Small intestine (tissue), 7 donors: ENCODE data around the gene TXNDC12. TPM values are rescaled to one million over a fixed set of nuclear protein-coding genes. Genes with fewer than 3 reads are reported as not detected.

Experiments used
- DNase-seq, 2 donors: peaks; one replicate each; pipeline versions ENCODE4 v3.0.0 to v3.0.0-alpha.2; 2013
- FAIRE-seq: peaks from 2 replicates; lab custom pipeline; 2012; peaks lifted over from hg19 to GRCh38; lab: Jason Lieb, UNC
- H3K27ac ChIP-seq, 3 donors: one replicate each; pipeline ENCODE4 v1.5.1; 2013; ENCODE audit warnings: low read length in 2 of 3, mild to moderate bottlenecking in 2 of 3, control low read depth in 1 of 3, inconsistent platforms in 1 of 3, low read depth in 1 of 3, moderate library complexity in 1 of 3
- H3K27me3 ChIP-seq, 3 donors: one replicate each; pipeline ENCODE4 v1.6.1; 2013; ENCODE audit warnings: low read length in 3 of 3, inconsistent platforms in 1 of 3; ENCODE audit not compliant: control insufficient read depth in 3 of 3, insufficient read depth in 3 of 3
- H3K36me3 ChIP-seq, 3 donors: one replicate each; pipeline ENCODE4 v1.6.1; 2013; ENCODE audit warnings: low read length in 3 of 3, inconsistent platforms in 1 of 3, low read depth in 1 of 3, mild to moderate bottlenecking in 1 of 3, moderate library complexity in 1 of 3; ENCODE audit not compliant: control insufficient read depth in 3 of 3, insufficient read depth in 2 of 3
- H3K4me1 ChIP-seq, 3 donors: one replicate each; pipeline ENCODE4 v1.6.1; 2013; ENCODE audit warnings: low read length in 2 of 3, inconsistent platforms in 1 of 3, low read depth in 1 of 3, mild to moderate bottlenecking in 1 of 3, moderate library complexity in 1 of 3; ENCODE audit not compliant: control insufficient read depth in 3 of 3, insufficient read depth in 2 of 3
- H3K4me3 ChIP-seq, 3 donors: one replicate each; pipeline ENCODE4 v1.5.1; 2013; ENCODE audit warnings: low read length in 3 of 3, control low read depth in 1 of 3, inconsistent platforms in 1 of 3, low read depth in 1 of 3, mild to moderate bottlenecking in 1 of 3, moderate library complexity in 1 of 3
- H3K9me3 ChIP-seq, 2 donors: one replicate each; pipeline ENCODE4 v1.6.1; 2013; ENCODE audit warnings: low read depth in 1 of 2, low read length in 1 of 2; ENCODE audit not compliant: control insufficient read depth in 2 of 2, insufficient read depth in 1 of 2
- WGBS, 3 donors: extraction: QIAGEN DNeasy Blood & Tissue Kit; methylation state at CpG; one replicate each; pipeline ENCODE4 v1.1.7; 2013; 5-methylcytosine and 5-hydroxymethylcytosine counted together
- polyA plus RNA-seq, 4 donors: library from polyadenylated mRNA; stranded (reverse) in 3 of 4; unstranded in 1 of 4; fragments of 200-250 nt in 3 of 4; fragments of 120-200 nt in 1 of 4; gene quantifications; one replicate each; pipeline versions ENCODE4 v1.2.1 to v1.2.3, GENCODE V29; 2013
- donor health status: healthy with polysubstance abuse.
- donor health status: control.
- donor health status: control.
- donor health status: Bipolar disorder and iron deficiency.
- donor health status: healthy.

TXNDC12 gene
- polyA plus RNA-seq, 4 donors: 8.9 to 49.2 (median 27.5) TPM

DNA sequence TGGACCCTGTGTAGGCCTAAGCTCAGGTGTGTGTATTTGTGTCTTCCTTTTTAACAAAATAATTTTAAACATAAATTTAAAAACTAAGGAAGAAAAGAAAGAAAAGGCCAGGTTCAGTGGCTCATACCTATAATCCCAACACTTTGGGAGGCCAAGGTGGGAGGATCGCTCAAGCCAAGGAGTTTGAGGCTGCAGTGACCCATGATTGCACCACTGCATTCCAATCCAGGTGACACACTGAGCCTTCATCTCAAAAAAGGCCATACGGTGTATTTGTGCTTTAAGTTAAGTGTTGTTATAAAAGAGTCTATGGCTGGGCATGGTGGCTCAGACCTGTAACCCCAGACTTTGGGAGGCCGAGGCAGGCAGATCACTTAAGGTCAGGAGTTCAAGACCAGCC lies 72.8 kb downstream of the TXNDC12 start:
- H3K27me3 ChIP-seq: no peaks in the 10 kb centered on the region
- H3K27ac ChIP-seq: no peak overlapping the region
- H3K36me3 ChIP-seq: no peaks in the 10 kb centered on the region
- no peaks in the 10 kb centered on the region for H3K4me1 ChIP-seq
- FAIRE-seq (no peak), DNase-seq (no peak)
- no peak overlapping the region for H3K4me3 ChIP-seq
- 86 to 94% (median 93%) methylated on average over 3 of the region's 3 CpGs for WGBS, 3 donors
- H3K9me3 ChIP-seq: no peaks in the 10 kb centered on the region

DNA sequence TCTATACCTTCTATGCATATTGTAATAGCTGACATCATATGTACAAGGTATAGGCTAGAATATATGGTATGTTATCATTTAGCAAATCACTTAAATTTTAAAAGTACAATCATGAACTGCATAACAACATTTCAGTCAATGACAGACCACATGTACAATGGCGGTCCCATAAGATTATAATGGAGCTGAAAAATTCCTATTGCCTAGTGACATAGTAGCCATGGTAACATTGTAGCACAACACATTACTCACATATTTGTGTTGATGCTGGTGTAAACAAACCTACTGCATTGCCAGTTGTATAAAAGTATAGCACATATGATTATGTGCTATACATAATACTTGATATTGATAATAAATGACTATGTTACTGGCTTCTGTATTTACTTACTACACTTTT lies 73.4 kb downstream of the TXNDC12 start:
- H3K4me3 ChIP-seq: no peak overlapping the region
- H3K9me3 ChIP-seq: no peaks in the 10 kb centered on the region
- FAIRE-seq (no peak), DNase-seq (no peak)
- no peaks in the 10 kb centered on the region for H3K4me1 ChIP-seq
- no peaks in the 10 kb centered on the region for H3K36me3 ChIP-seq
- no peaks in the 10 kb centered on the region for H3K27me3 ChIP-seq
- H3K27ac ChIP-seq: no peak overlapping the region
- WGBS, 3 donors: 81 to 97% (median 95%) methylated on average over 1 of the region's 1 CpG

DNA sequence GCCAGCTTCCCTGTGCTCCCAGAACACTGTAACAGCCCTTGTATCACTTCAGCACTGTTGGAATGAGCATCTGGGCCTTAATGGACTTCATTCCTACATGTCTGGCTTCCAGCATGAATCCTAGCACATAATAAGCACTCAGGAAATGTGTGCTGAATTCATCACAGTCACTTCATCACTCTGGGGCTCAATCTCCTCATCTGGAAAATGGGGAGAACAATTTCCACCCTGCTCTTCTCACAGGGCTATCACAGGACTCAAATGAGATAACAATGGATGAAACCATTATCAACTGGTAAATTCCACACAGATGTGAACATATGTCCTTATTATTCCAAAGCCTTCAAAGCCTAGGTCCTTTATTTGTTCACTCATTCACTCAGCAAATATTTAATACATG lies 76.9 kb downstream of the TXNDC12 start:
- Histone ChIP-seq H3K4me3 (no peak overlapping the region), H3K9me3 (no peaks in the 10 kb centered on the region), H3K4me1 (no peaks in the 10 kb centered on the region), H3K27me3 (no peaks in the 10 kb centered on the region), H3K27ac (no peak overlapping the region), H3K36me3 (no peaks in the 10 kb centered on the region)
- FAIRE-seq (no peak), DNase-seq (no peak)

DNA sequence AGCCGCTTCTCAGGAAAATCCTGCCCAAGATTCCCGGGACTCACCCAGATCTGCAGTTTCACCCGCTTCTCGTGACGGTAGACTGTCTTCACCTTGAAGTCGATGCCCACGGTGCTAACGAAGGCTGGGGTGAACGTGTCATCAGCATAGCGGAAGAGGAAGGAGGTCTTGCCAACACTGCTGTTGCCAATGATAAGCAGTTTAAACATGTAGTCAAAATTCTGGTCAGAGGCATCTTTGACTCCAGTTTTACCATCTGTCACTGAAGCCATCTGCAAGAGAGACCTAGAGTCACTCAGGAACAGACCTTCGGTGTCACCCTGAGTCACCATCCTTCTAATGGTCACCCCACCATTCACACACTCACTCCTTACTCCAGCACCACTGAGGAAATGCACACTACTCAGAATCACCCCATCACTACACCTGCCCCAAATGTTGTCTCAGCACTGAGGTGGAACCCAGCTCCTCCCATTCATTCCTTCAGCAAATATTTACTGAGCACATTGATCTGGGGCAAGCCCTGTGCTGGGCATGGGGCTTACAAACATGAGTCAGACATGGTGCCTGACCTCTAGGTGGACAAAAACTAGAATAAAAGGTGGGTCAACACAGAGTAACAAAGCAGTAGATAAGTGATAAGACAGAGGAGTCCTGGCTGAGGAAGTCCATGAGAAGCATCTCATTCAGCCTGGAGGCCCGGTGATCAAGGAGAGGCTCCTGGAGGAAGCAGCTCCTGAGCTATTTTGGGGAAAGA lies 78.0 kb downstream of the TXNDC12 start:
- DNase-seq (peak in 1 of 2 donors; percentile 23), FAIRE-seq (no peak)
- no peaks in the 10 kb centered on the region for H3K36me3 ChIP-seq
- H3K27me3 ChIP-seq: no peaks in the 10 kb centered on the region
- no peak overlapping the region for H3K4me3 ChIP-seq
- no peaks in the 10 kb centered on the region for H3K9me3 ChIP-seq
- H3K27ac ChIP-seq: no peak overlapping the region
- WGBS, 3 donors: 81 to 87% (median 82%) methylated on average over 12 of the region's 12 CpGs
- H3K4me1 ChIP-seq: no peaks in the 10 kb centered on the region

DNA sequence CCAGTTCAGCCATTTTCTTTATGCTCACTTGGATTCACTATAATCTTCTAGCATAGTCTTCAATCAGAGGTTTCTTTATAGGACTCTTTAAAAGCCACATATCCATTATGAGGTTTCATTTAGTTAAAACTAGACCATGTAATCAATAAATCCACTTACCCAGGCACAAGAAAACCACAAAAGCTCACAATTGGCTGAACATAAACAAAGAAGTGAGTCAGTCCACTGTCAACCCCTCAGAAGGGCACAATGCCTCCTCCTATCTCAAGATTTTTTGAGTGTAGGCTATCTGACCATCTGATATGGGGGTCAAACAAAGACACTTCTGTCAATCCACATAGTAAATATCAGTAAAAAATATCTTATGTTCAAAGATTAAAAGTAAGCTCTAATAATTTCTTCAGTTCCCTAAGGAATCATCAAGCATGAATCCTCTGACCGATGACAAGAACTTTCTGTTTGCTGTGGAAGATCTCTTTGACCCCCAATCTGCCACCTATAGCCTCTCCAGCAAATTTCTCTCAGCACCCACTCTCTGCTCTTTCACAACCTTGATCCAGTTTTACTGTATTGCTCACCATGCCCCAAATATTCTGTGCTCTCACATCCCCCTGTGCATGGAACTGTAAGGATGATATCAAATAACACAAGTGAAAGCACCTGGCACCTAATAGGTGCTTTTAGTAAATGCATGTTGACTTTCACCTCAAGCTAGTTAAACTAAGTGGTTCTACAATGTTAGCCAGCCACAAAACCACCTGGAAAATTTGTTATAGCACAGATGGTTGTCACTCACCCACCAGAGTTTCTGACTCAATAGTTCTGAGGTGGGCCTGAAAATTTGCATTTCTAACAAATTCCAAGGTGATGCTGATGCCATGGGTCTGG lies 81.2 kb downstream of the TXNDC12 start:
- no peak overlapping the region for H3K27ac ChIP-seq
- H3K36me3 ChIP-seq: no peaks in the 10 kb centered on the region
- no peak for FAIRE-seq
- DNase-seq: no peak
- H3K4me1 ChIP-seq: peaks cover 0 to 7% (median 0%) of the 10 kb centered on the region in 3 donors
- H3K27me3 ChIP-seq: no peaks in the 10 kb centered on the region
- H3K9me3 ChIP-seq: no peaks in the 10 kb centered on the region
- WGBS, 3 donors: 80 to 97% (median 85%) methylated on average over 1 of the region's 1 CpG
- H3K4me3 ChIP-seq: no peak overlapping the region

Other genes with a start within 250 kb of the TXNDC12 start
- 10 to 100 TPM; 55.7 to 90.7 (median 79.3) TPM for gene NRDC, start 176.5 kb downstream of the TXNDC12 start, polyA plus RNA-seq
- gene RAB3B, start 64.5 kb downstream of the TXNDC12 start, polyA plus RNA-seq: 1 to 10 TPM in 2 of 4 donors, under 1 TPM in 2; 0.22 to 4.6 (median 1.6) TPM
- gene KTI12, start 21.4 kb downstream of the TXNDC12 start, polyA plus RNA-seq: 1 to 10 TPM; 5.1 to 8.0 (median 6.6) TPM
- 10 to 100 TPM in 3 of 4 donors, 1 to 10 TPM in 1; 9.2 to 34.7 (median 21.3) TPM for gene BTF3L4, start 1.1 kb upstream of the TXNDC12 start, polyA plus RNA-seq
- 10 to 100 TPM in 1 of 4 donors, 1 to 10 TPM in 3; 3.6 to 14.2 (median 5.0) TPM for gene ZFYVE9, start 86.9 kb upstream of the TXNDC12 start, polyA plus RNA-seq